ENCODE results near the gene BPGM. TPM values are rescaled to one million over a fixed set of nuclear protein-coding genes. Genes with fewer than 3 reads are reported as not detected.

Gene BPGM
- total RNA-seq, 2 donors from 2014 or later: 10.5 to 10.6 TPM

DNA sequence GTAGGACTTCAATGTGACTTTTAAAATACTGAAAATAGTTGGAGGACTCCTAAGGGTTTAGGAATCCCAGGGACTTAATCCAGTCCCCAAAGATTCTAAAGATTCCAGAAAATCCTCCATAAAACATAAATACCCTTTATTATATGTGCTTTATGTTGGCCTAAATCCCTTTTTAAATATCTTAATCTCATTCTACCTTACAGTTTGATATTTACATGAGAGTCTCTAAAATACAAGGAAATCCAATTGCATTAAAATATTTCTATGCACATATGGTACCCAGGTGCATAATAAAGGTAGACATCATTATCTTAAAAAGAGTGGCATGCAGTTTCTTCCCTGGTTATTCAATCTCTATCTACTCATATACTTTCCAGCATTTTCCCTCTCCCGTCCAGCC is 51.8 kb downstream of the BPGM start:
- no peak for DNase-seq
- Histone ChIP-seq H3K9ac (ENCODE audit: low read depth in 2 of 2, low read length in 2 of 2) (no peak overlapping the region), H3K4me3 (no peak overlapping the region), H3K27me3 (no peaks in the 10 kb centered on the region), H3K27ac (no peak overlapping the region), H3K4me1 (no peaks in the 10 kb centered on the region), H3K9me3 (no peaks in the 10 kb centered on the region), H3K36me3 (no peaks in the 10 kb centered on the region)
- intact Hi-C loops (cut with DNase I): loop anchor here (10.0 kb wide), 1 partner anchor 256 kb away; no protein-coding TSS in a partner anchor
- TF ChIP-seq, protein P1, sequence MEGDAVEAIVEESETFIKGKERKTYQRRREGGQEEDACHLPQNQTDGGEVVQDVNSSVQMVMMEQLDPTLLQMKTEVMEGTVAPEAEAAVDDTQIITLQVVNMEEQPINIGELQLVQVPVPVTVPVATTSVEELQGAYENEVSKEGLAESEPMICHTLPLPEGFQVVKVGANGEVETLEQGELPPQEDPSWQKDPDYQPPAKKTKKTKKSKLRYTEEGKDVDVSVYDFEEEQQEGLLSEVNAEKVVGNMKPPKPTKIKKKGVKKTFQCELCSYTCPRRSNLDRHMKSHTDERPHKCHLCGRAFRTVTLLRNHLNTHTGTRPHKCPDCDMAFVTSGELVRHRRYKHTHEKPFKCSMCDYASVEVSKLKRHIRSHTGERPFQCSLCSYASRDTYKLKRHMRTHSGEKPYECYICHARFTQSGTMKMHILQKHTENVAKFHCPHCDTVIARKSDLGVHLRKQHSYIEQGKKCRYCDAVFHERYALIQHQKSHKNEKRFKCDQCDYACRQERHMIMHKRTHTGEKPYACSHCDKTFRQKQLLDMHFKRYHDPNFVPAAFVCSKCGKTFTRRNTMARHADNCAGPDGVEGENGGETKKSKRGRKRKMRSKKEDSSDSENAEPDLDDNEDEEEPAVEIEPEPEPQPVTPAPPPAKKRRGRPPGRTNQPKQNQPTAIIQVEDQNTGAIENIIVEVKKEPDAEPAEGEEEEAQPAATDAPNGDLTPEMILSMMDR (IDR thresholded peaks at IDR 0.05): no peak

DNA sequence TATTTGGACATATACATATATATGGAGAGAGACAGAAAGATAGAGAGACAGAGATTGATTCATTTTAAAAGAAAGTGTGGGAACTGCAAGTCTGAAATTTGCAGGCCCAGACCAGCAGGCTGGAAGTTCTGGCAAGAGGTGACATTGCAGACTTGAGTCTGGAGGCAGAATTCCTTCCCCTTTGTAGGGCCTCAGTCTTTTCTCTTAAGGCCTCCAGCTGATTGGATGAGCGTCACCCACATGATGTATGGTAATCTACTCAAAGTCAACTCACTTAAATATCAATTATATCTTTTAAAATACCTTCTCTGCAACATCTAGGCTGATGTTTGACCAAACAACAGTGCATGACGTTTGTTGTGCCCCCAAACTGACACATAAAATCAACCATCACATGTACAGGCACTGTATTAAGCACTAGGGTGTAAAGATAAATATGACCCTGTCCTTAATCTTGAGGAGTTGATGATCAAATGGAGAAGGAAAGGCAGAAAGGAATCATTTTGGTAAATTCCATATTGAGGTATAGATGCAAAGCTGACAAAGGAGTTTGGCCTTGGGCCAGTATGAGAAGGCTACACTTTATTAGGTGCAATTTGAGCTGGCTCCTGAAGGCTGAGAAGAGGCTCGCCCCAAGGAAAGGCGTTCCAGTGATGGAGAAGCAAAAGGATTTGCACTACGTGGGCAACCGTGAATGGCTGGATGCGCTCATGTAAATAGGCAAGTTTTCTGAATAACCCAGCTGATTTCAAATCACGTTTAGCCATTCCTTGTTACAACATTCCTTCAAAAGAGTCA is 52.6 kb downstream of the BPGM start:
- TF ChIP-seq, protein P1 (IDR thresholded peaks at IDR 0.05): no peak

DNA sequence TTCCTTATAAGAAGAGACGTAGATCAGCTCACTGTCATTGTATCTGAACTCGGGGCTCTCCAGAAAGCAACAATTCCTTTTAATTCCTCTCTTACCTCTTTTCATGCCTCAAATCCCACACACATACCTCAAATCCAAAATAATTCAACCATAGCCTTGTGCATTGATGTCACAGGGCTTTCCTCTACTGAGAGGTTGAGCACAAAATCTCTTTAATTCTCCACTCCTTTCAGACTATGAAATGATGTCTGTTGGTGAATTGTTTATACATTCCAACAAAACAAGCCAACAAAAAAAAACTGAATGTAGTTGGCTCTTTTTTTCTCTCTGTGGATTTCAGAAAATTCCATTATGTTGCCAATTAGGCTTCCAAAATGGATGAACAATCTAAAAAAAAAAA is 53.2 kb downstream of the BPGM start:
- Histone ChIP-seq H3K9me3 (no peaks in the 10 kb centered on the region), H3K4me3 (no peak overlapping the region), H3K27ac (no peak overlapping the region), H3K36me3 (no peaks in the 10 kb centered on the region), H3K4me1 (no peaks in the 10 kb centered on the region), H3K9ac (ENCODE audit: low read depth in 2 of 2, low read length in 2 of 2) (no peak overlapping the region), H3K27me3 (no peaks in the 10 kb centered on the region)
- TF ChIP-seq, protein P1 (IDR thresholded peaks at IDR 0.05): no peak
- DNase-seq: no peak
- intact Hi-C loops (cut with DNase I): loop anchor here (10.0 kb wide), 1 partner anchor 255 kb away; no protein-coding TSS in a partner anchor

More for the DNA sequence above, 52.6 kb downstream of the BPGM start:
- H3K9ac ChIP-seq (ENCODE audit: low read depth in 2 of 2, low read length in 2 of 2): no peak overlapping the region
- H3K4me1 ChIP-seq: no peaks in the 10 kb centered on the region
- H3K4me3 ChIP-seq: no peak overlapping the region
- H3K27ac ChIP-seq: no peak overlapping the region
- H3K36me3 ChIP-seq: no peaks in the 10 kb centered on the region
- H3K9me3 ChIP-seq: no peaks in the 10 kb centered on the region
- no peak for DNase-seq
- intact Hi-C loops (cut with DNase I): loop anchor here (10.0 kb wide), 1 partner anchor 256 kb away; no protein-coding TSS in a partner anchor
- no peaks in the 10 kb centered on the region for H3K27me3 ChIP-seq

DNA sequence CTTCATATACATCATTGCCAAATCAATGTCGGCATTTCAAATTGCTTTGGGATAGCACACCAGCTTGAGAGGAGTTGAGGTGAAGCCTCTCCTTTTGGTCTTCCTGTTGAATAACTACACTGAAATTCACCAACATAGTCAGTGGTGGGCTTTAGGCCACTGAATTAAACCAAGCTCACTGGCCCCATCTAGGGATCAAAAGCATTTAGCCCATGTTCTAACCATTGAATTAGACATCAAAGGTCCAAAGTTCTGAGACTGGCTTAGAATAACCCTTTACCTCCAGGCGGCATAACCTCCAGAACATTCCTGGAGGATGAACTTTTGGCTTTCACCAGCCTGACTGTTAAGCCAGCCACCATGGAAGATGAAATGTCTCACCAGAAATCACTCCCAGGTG is 54.6 kb downstream of the BPGM start:
- intact Hi-C loops (cut with DNase I): no loop called here
- Histone ChIP-seq H3K9me3 (no peaks in the 10 kb centered on the region), H3K4me3 (no peak overlapping the region), H3K36me3 (no peaks in the 10 kb centered on the region), H3K4me1 (no peaks in the 10 kb centered on the region), H3K9ac (ENCODE audit: low read depth in 2 of 2, low read length in 2 of 2) (no peak overlapping the region), H3K27ac (no peak overlapping the region), H3K27me3 (no peaks in the 10 kb centered on the region)
- TF ChIP-seq, protein P1 (IDR thresholded peaks at IDR 0.05): no peak
- DNase-seq: no peak

DNA sequence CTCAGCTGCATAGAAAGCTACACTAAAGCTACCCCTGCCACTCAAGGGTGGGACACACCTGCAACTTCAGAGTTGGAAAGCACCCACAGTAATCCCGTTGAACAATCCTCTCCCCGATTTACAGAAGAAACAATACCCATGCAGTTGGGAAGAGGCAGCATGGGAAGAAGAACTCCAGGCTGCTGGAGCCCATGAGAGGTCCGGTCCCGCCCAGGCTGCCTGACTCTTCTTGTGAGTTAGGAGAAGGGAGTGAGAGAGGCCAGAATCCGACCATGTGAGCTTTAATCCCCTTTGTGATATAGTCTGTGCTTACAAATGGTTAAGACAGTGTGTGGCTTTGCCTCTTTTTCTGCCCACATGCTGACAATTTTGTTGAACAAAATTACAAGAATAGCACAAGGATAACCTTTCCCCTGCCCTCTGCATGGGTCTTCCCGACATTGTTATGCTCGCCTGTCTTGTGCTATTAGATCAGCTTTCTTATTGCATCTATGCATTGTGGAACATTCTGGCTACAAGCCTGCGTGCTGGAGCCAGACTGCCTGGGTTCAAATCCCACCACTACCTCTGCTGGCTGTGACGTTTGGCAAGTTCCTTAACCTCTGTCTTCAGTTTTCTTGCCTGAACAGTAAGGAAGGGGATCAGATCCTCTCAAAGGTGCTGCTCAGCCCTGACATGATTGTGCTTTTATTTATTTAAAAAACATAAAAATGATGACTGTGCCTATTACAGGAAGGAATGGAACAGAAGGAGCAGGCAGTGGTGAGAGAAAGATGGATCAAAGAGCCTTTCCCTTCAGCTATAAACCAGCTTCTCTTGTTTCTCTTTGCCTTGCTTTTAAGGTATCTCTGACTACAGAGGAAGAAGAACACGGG is 56.0 kb downstream of the BPGM start:
- no peak for DNase-seq
- no peaks in the 10 kb centered on the region for H3K9me3 ChIP-seq
- intact Hi-C loops (cut with DNase I): no loop called here
- no peak overlapping the region for H3K4me3 ChIP-seq
- no peaks in the 10 kb centered on the region for H3K36me3 ChIP-seq
- no peaks in the 10 kb centered on the region for H3K4me1 ChIP-seq
- H3K27ac ChIP-seq: no peak overlapping the region
- H3K27me3 ChIP-seq: no peaks in the 10 kb centered on the region
- H3K9ac ChIP-seq (ENCODE audit: low read depth in 2 of 2, low read length in 2 of 2): no peak overlapping the region
- TF ChIP-seq, protein P1 (IDR thresholded peaks at IDR 0.05): no peak

All from colonic mucosa (tissue), 4 donors.